GM21381 (cell line): ENCODE data around the gene SLC7A6OS.
A peak's percentile ranks its signal among the peaks of the same experiment; 100 is the strongest.

ENCODE experiments used
- ATAC-seq: cut with Tn5 transposase; IDR thresholded peaks from one replicate; pipeline ENCODE4 v1.9.1; 2021; ENCODE audit warnings: mild to moderate bottlenecking, moderate library complexity; ENCODE audit not compliant: unreplicated experiment

SLC7A6OS gene

GRCh38 chr16:68283346-68283745 lies 27.4 kb downstream of the SLC7A6OS start:
- no peak for ATAC-seq

- no peak for ATAC-seq
Measured at GRCh38 chr16:68282064-68282452, 28.7 kb downstream of the SLC7A6OS start.

GRCh38 chr16:68281368-68282063 lies 29.2 kb downstream of the SLC7A6OS start:
- no peak for ATAC-seq

GRCh38 chr16:68279726-68280558 lies 30.8 kb downstream of the SLC7A6OS start:
- ATAC-seq = no peak

- ATAC-seq = no peak
Measured at GRCh38 chr16:68276223-68276622, 34.5 kb downstream of the SLC7A6OS start.

GRCh38 chr16:68275611-68276191 lies 35.0 kb downstream of the SLC7A6OS start:
- peak; percentile 60 for ATAC-seq

GRCh38 chr16:68274441-68274840 lies 36.3 kb downstream of the SLC7A6OS start:
- ATAC-seq = no peak

- no peak for ATAC-seq
Measured at GRCh38 chr16:68273896-68274295, 36.9 kb downstream of the SLC7A6OS start.

- no peak for ATAC-seq
Measured at GRCh38 chr16:68273459-68273858, 37.3 kb downstream of the SLC7A6OS start.

- no peak for ATAC-seq
Measured at GRCh38 chr16:68272507-68273209, 38.1 kb downstream of the SLC7A6OS start.

- no peak for ATAC-seq
Measured at GRCh38 chr16:68270353-68270752, 40.4 kb downstream of the SLC7A6OS start.

- ATAC-seq = no peak
Measured at GRCh38 chr16:68269793-68270192, 41.0 kb downstream of the SLC7A6OS start.

GRCh38 chr16:68267612-68268405 lies 42.9 kb downstream of the SLC7A6OS start:
- no peak for ATAC-seq

GRCh38 chr16:68265078-68265920 lies 45.4 kb downstream of the SLC7A6OS start:
- ATAC-seq = no peak

GRCh38 chr16:68264128-68265077 lies 46.3 kb downstream of the SLC7A6OS start, which contains the start of gene SLC7A6:
Gene SLC7A6, plus strand, starts transcription at chr16:68264526. Its CDS starts 10,201 bp downstream, at chr16:68274727.
- peak; percentile 61 for ATAC-seq

- no peak for ATAC-seq
Measured at GRCh38 chr16:68263559-68264127, 47.1 kb downstream of the SLC7A6OS start.

GRCh38 chr16:68259007-68259825 lies 51.5 kb downstream of the SLC7A6OS start:
- ATAC-seq = no peak
